MM.1S (cell line): ENCODE results near the gene USF2.

Source experiments
- DNase-seq: peaks from one replicate; pipeline ENCODE4 v3.0.0-alpha.2; 2015
- H2AFZ ChIP-seq: fragments of 300-600 bp; sonication (generic); 2 replicates; pipeline ENCODE4 v1.6.0; 2016; ENCODE audit warnings: antibody characterized with exemption, low read length
- H3F3A ChIP-seq: fragments of 300-600 bp; sonication (generic); 2 replicates; pipeline ENCODE4 v1.6.1; 2016; ENCODE audit warnings: mild to moderate bottlenecking, antibody characterized with exemption, low read length, moderate library complexity, mixed read lengths; ENCODE audit not compliant: insufficient read depth
- H3K27ac ChIP-seq: fragments of 300-600 bp; sonication (generic); 2 replicates; pipeline ENCODE4 v1.5.1; 2016; ENCODE audit warnings: mild to moderate bottlenecking, low read length
- H3K27me3 ChIP-seq: fragments of 300-600 bp; sonication (generic); replicated peaks from 2 replicates; pipeline ENCODE4 v1.6.0; 2016; ENCODE audit warnings: low read length; ENCODE audit not compliant: insufficient read depth
- H3K36me3 ChIP-seq: fragments of 300-600 bp; sonication (generic); replicated peaks from 2 replicates; pipeline ENCODE4 v1.6.1; 2016; ENCODE audit warnings: mild to moderate bottlenecking, low read length, mixed read lengths; ENCODE audit not compliant: insufficient read depth
- H3K4me1 ChIP-seq: fragments of 300-600 bp; sonication (generic); 2 replicates; pipeline ENCODE4 v1.6.1; 2016; ENCODE audit warnings: low read length, mixed read lengths
- H3K4me2 ChIP-seq: fragments of 300-600 bp; sonication (generic); 2 replicates; pipeline ENCODE4 v1.6.0; 2016; ENCODE audit warnings: low read depth, low read length
- H3K4me3 ChIP-seq: fragments of 300-600 bp; sonication (generic); 2 replicates; pipeline ENCODE4 v1.5.1; 2016; ENCODE audit warnings: low read length, mixed read lengths
- H3K79me2 ChIP-seq: fragments of 300-600 bp; sonication (generic); 2 replicates; pipeline ENCODE4 v1.6.1; 2016; ENCODE audit warnings: mixed run types, low read length, mixed read lengths
- H3K9ac ChIP-seq: fragments of 300-600 bp; sonication (generic); 2 replicates; pipeline ENCODE4 v1.6.1; 2016; ENCODE audit warnings: low read length, mixed read lengths
- H3K9me2 ChIP-seq: fragments of 300-600 bp; sonication (generic); replicated peaks from 2 replicates; pipeline ENCODE4 v1.6.1; 2016; ENCODE audit warnings: mild to moderate bottlenecking, low read length, mixed read lengths; ENCODE audit not compliant: insufficient read depth
- H3K9me3 ChIP-seq: fragments of 300-600 bp; sonication (generic); replicated peaks from 2 replicates; pipeline ENCODE4 v1.6.1; 2016; ENCODE audit warnings: mild to moderate bottlenecking, low read length, mixed read lengths; ENCODE audit not compliant: insufficient read depth
- H4K20me1 ChIP-seq: fragments of 300-600 bp; sonication (generic); 2 replicates; pipeline ENCODE4 v1.6.1; 2016; ENCODE audit warnings: mild to moderate bottlenecking, low read length, moderate library complexity, mixed read lengths; ENCODE audit not compliant: insufficient read depth
- EZH2 ChIP-seq: fragments of 300-600 bp; sonication (generic); optimal IDR thresholded peaks from 2 replicates; pipeline ENCODE3; 2017; ENCODE audit warnings: low read depth, mild to moderate bottlenecking, antibody characterized with exemption, low read length, mixed read lengths
- EZH2phosphoT487 ChIP-seq: fragments of 300-600 bp; sonication (generic); IDR thresholded peaks from 2 replicates; pipeline ENCODE4 v1.6.1; 2018; ENCODE audit warnings: antibody characterized with exemption, low read length
- TF ChIP-seq, protein P1 (sequence below): fragments of 300-600 bp; sonication (generic); IDR thresholded peaks from 2 replicates; pipeline ENCODE4 v1.5.1; 2016; ENCODE audit warnings: antibody characterized with exemption, low read length, mixed read lengths

Gene USF2

DNA sequence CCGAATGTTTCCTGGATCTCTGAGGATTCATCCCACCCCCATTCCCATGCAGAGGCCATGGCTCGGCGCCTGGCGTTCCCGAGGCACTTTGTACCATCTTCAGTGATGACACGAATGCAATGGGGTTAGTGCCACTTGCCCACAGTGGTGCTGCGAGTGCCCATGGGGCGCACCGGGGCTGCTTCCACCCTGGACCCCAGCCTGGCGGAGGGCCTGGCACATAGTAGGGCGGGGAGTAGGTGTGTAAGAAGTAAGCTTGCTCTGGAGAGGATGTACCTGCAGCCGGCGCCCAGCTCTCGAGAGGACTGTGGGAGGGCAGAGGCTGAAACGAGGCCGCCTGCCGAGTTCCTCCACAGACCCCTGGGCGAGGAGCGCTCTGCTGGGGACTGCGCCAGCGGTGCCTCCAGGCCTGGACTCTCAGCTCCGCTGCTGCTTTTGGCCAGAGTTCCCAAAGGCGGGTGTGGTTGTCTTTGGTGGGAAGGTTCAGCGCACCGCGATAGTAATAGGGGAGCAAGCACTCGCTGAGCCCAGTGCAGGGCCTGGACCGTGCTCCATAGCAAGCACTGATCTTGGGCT is 8.0 kb downstream of the USF2 start:
- no peak overlapping the region for H3K4me2 ChIP-seq
- H3K27me3 ChIP-seq, result peaks cover under 1% of the 10 kb centered on the region; the same call in 1 of the 2 replicates
- H3K79me2 ChIP-seq, result no peaks in the 10 kb centered on the region
- no peak overlapping the region for H3K4me3 ChIP-seq
- H3K9ac ChIP-seq, result no peak overlapping the region
- no peaks in the 10 kb centered on the region for H3K4me1 ChIP-seq
- H3K36me3 ChIP-seq, result no peaks in the 10 kb centered on the region
- H2AFZ ChIP-seq, result no peak overlapping the region
- H4K20me1 ChIP-seq, result no peaks in the 10 kb centered on the region
- no peaks in the 10 kb centered on the region for H3K9me3 ChIP-seq
- H3F3A ChIP-seq, result no peaks in the 10 kb centered on the region
- H3K27ac ChIP-seq, result no peak overlapping the region
- TF ChIP-seq EZH2phosphoT487 (no peak), EZH2 (no peak)
- TF ChIP-seq, protein P1, sequence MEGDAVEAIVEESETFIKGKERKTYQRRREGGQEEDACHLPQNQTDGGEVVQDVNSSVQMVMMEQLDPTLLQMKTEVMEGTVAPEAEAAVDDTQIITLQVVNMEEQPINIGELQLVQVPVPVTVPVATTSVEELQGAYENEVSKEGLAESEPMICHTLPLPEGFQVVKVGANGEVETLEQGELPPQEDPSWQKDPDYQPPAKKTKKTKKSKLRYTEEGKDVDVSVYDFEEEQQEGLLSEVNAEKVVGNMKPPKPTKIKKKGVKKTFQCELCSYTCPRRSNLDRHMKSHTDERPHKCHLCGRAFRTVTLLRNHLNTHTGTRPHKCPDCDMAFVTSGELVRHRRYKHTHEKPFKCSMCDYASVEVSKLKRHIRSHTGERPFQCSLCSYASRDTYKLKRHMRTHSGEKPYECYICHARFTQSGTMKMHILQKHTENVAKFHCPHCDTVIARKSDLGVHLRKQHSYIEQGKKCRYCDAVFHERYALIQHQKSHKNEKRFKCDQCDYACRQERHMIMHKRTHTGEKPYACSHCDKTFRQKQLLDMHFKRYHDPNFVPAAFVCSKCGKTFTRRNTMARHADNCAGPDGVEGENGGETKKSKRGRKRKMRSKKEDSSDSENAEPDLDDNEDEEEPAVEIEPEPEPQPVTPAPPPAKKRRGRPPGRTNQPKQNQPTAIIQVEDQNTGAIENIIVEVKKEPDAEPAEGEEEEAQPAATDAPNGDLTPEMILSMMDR, result no peak
- no peaks in the 10 kb centered on the region for H3K9me2 ChIP-seq
- DNase-seq, result no peak

DNA sequence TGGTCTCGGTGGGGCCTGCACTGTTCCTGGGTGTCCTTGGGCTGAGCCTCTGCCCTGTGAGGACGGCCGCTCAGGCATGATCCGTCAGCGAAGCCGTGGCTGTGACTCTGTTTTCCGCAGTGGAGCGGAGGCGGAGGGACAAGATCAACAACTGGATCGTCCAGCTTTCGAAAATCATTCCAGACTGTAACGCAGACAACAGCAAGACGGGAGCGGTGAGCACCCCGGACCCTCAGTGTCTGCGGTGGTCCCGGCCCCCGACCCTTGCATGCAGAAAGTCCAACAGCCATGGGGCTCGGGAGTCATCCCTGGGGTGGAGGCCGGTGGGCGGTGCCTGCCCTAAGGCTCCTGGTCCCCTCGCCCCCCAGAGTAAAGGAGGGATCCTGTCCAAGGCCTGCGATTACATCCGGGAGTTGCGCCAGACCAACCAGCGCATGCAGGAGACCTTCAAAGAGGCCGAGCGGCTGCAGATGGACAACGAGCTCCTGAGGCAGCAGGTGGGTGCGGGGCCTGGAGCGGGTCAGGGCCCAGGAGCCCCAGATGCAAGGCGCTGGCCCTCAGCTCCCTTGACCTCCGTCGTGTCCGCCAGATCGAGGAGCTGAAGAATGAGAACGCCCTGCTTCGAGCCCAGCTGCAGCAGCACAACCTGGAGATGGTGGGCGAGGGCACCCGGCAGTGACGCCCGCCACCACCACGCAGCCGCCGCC is 10.0 kb downstream of the USF2 start:
- no peaks in the 10 kb centered on the region for H4K20me1 ChIP-seq
- no peak for TF ChIP-seq EZH2
- TF ChIP-seq EZH2phosphoT487, result no peak
- TF ChIP-seq, protein P1, result no peak
- H3K27me3 ChIP-seq, result peaks cover 18% of the 10 kb centered on the region
- no peaks in the 10 kb centered on the region for H3K9me2 ChIP-seq
- H3K4me2 ChIP-seq, result no peak overlapping the region
- H3K9ac ChIP-seq, result no peak overlapping the region
- no peaks in the 10 kb centered on the region for H3K9me3 ChIP-seq
- H3F3A ChIP-seq, result no peaks in the 10 kb centered on the region
- H3K27ac ChIP-seq, result no peak overlapping the region
- no peaks in the 10 kb centered on the region for H3K4me1 ChIP-seq
- H2AFZ ChIP-seq, result no peak overlapping the region
- H3K36me3 ChIP-seq, result no peaks in the 10 kb centered on the region
- H3K79me2 ChIP-seq, result no peaks in the 10 kb centered on the region
- DNase-seq, result no peak
- H3K4me3 ChIP-seq, result no peak overlapping the region

DNA sequence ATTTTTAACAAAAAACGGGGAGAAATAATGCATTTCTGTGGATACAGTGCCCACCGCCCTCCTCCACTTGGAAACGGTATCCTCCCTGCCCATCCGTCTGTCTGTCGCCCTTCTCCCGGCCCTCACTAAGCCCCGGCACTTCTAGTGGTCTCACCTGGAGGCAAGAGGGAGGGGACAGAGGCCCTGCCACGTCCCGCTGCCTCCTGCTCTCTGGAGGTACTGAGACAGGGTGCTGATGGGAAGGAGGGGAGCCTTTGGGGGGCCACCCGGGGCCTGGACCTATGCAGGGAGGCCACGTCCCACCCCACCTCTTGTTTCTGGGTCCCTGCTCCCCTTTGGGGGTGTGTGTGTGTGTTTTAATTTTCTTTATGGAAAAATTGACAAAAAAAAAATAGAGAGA is 10.6 kb downstream of the USF2 start:
- H2AFZ ChIP-seq, result no peak overlapping the region
- H3K4me3 ChIP-seq, result no peak overlapping the region
- H3K27me3 ChIP-seq, result peaks cover 24% of the 10 kb centered on the region
- H3K79me2 ChIP-seq, result no peaks in the 10 kb centered on the region
- H3F3A ChIP-seq, result no peaks in the 10 kb centered on the region
- TF ChIP-seq, protein P1, result no peak
- no peak for TF ChIP-seq EZH2phosphoT487
- TF ChIP-seq EZH2, result no peak
- no peaks in the 10 kb centered on the region for H3K4me1 ChIP-seq
- H3K4me2 ChIP-seq, result no peak overlapping the region
- H3K27ac ChIP-seq, result no peak overlapping the region
- H4K20me1 ChIP-seq, result no peaks in the 10 kb centered on the region
- H3K36me3 ChIP-seq, result no peaks in the 10 kb centered on the region
- H3K9me2 ChIP-seq, result no peaks in the 10 kb centered on the region
- DNase-seq, result no peak
- H3K9ac ChIP-seq, result no peak overlapping the region
- H3K9me3 ChIP-seq, result no peaks in the 10 kb centered on the region
